Lung (tissue), 12 donors: ENCODE data around the gene ADPRH. TPM values are rescaled to one million over a fixed set of nuclear protein-coding genes. Genes with fewer than 3 reads are reported as not detected.
A peak's percentile ranks its signal among the peaks of the same experiment; 100 is the strongest.

ENCODE experiments used
- ATAC-seq: fragments of 200-7000 bp; cut with Tn5 transposase; one replicate; pipeline ENCODE4 v1.9.1; 2020; ENCODE audit warnings: moderate number of reproducible peaks; ENCODE audit not compliant: insufficient read depth, low FRiP score
- DNase-seq, 3 donors: peaks; one replicate each; pipeline ENCODE4 v3.0.0-alpha.2; 2013 to 2017
- H3K27ac ChIP-seq, 2 donors: one replicate each; pipeline ENCODE4 v1.5.1; 2013; ENCODE audit warnings: mild to moderate bottlenecking in 2 of 2, moderate library complexity in 2 of 2, control low read depth in 1 of 2, inconsistent platforms in 1 of 2, low read depth in 1 of 2, low read length in 1 of 2
- H3K27me3 ChIP-seq, 3 donors: one replicate each; pipeline ENCODE4 v1.5.1; 2013; ENCODE audit warnings: low read length in 2 of 3; ENCODE audit not compliant: control insufficient read depth in 3 of 3, insufficient read depth in 3 of 3
- H3K36me3 ChIP-seq, 4 donors: one replicate each; pipeline ENCODE4 v1.5.1; 2013; ENCODE audit warnings: low read length in 4 of 4, mild to moderate bottlenecking in 1 of 4, moderate library complexity in 1 of 4; ENCODE audit not compliant: control insufficient read depth in 4 of 4, insufficient read depth in 4 of 4
- H3K4me1 ChIP-seq, 5 donors: one replicate each; pipeline ENCODE4 v1.5.1; 2013; ENCODE audit warnings: low read length in 5 of 5, mild to moderate bottlenecking in 2 of 5, moderate library complexity in 1 of 5; ENCODE audit not compliant: control insufficient read depth in 5 of 5, insufficient read depth in 5 of 5
- H3K4me3 ChIP-seq: one replicate; pipeline ENCODE4 v1.5.1; 2013; ENCODE audit warnings: mild to moderate bottlenecking, control low read depth, moderate library complexity
- H3K9ac ChIP-seq, 2 donors: one replicate each; pipeline ENCODE4 v1.5.1; 2013; ENCODE audit warnings: low read length in 2 of 2, control low read depth in 1 of 2; ENCODE audit not compliant: insufficient read depth in 1 of 2
- H3K9me3 ChIP-seq, 4 donors: one replicate each; pipeline ENCODE4 v1.5.1; 2013; ENCODE audit warnings: low read length in 3 of 4, mild to moderate bottlenecking in 1 of 4, moderate library complexity in 1 of 4; ENCODE audit not compliant: control insufficient read depth in 4 of 4, insufficient read depth in 3 of 4
- CTCF ChIP-seq: IDR thresholded peaks from 2 replicates; pipeline ENCODE4 v1.5.1; 2012; ENCODE audit warnings: mild to moderate bottlenecking; ENCODE audit errors: control extremely low read depth, extremely low read depth
- WGBS, 2 donors: extraction: QIAGEN DNeasy Blood & Tissue Kit; methylation state at CpG; one replicate each; pipeline ENCODE4 v1.1.7; 2013; 5-methylcytosine and 5-hydroxymethylcytosine counted together
- polyA plus RNA-seq, 2 donors: library from polyadenylated mRNA; stranded (reverse); fragments of 200-250 nt; gene quantifications; one replicate each; pipeline ENCODE4 v1.2.1, GENCODE V29; 2013
- total RNA-seq, 2 donors: library from RNA; depleted of rRNA in 1 of 2; stranded (reverse); fragments of >200 nt in 1 of 2; gene quantifications; one replicate each; pipeline ENCODE4 v1.2.1, GENCODE V29; 2014 to 2021
- donor health status: control.
- donor health status: control.
- donor health status: Bipolar disorder and iron deficiency.
- donor health status: healthy.
- donor health status: DM: yes; HTN: yes; CAD: no.

ADPRH gene
- total and polyA plus RNA-seq, 4 donors, result 5.4 to 26.3 (median 14.2) TPM

- Histone ChIP-seq H3K9me3 (no peaks in the 10 kb centered on the region), H3K9ac (no peak overlapping the region), H3K27ac (peak overlapping the region; percentile 37 to 73), H3K4me3 (no peak overlapping the region), H3K27me3 (no peaks in the 10 kb centered on the region), H3K4me1 (peaks cover 0 to 10% (median 0%) of the 10 kb centered on the region in 5 donors), H3K36me3 (peaks cover 0 to 4% (median under 1%) of the 10 kb centered on the region in 4 donors)
- TF ChIP-seq CTCF, result no peak
- 21 to 25% methylated on average over 1 of the region's 1 CpG for WGBS, 2 donors
- DNase-seq (no peak), ATAC-seq (no peak)
Measured at GRCh38 chr3:119636249-119636648, 57.0 kb downstream of the ADPRH start.

GRCh38 chr3:119636891-119637611 is 57.8 kb downstream of the ADPRH start:
- Histone ChIP-seq H3K4me3 (no peak overlapping the region), H3K9ac (no peak overlapping the region), H3K4me1 (peaks cover 0 to 10% (median 0%) of the 10 kb centered on the region in 5 donors), H3K27me3 (no peaks in the 10 kb centered on the region), H3K9me3 (peaks cover 0 to 2% (median 0%) of the 10 kb centered on the region in 4 donors), H3K27ac (peak overlapping the region; percentile 15 to 83), H3K36me3 (peaks cover 0 to 9% (median 4%) of the 10 kb centered on the region in 4 donors)
- no peak for TF ChIP-seq CTCF
- WGBS, 2 donors, result 85 to 86% methylated on average over 4 of the region's 4 CpGs
- DNase-seq, result no peak
- ATAC-seq, result no peak

- 41 to 49% methylated on average over 3 of the region's 3 CpGs for WGBS, 2 donors
- peaks cover 0 to 4% (median 0%) of the 10 kb centered on the region in 4 donors for H3K9me3 ChIP-seq
- peaks cover 0 to 15% (median 7%) of the 10 kb centered on the region in 4 donors for H3K36me3 ChIP-seq
- peak overlapping the region; percentile 93 to 95 for H3K27ac ChIP-seq
- no peak for TF ChIP-seq CTCF
- DNase-seq (no peak), ATAC-seq (peak; percentile 66)
- no peaks in the 10 kb centered on the region for H3K27me3 ChIP-seq
- H3K4me3 ChIP-seq, result no peak overlapping the region
- no peak overlapping the region for H3K9ac ChIP-seq
- H3K4me1 ChIP-seq, result peaks cover 0 to 11% (median 2%) of the 10 kb centered on the region in 5 donors
Measured at GRCh38 chr3:119637679-119638477, 58.6 kb downstream of the ADPRH start.

Other genes with a start within 250 kb of the ADPRH start
- 10 to 100 TPM; 45.4 to 51.2 TPM for gene TMEM39A, start 115.9 kb upstream of the ADPRH start, total RNA-seq
- 10 to 100 TPM in 1 of 2 donors, 1 to 10 TPM in 1; 9.3 to 30.3 TPM for gene TMEM39A, start 115.9 kb upstream of the ADPRH start, polyA plus RNA-seq
- 10 to 100 TPM; 15.8 to 17.9 TPM for gene POGLUT1, start 110.5 kb upstream of the ADPRH start, total RNA-seq
- gene POGLUT1, start 110.5 kb upstream of the ADPRH start, polyA plus RNA-seq, result 1 to 10 TPM; 7.9 to 9.4 TPM
- gene TIMMDC1, start 80.9 kb upstream of the ADPRH start, total RNA-seq, result 10 to 100 TPM; 80.0 to 98.9 TPM
- gene TIMMDC1, start 80.9 kb upstream of the ADPRH start, polyA plus RNA-seq, result 10 to 100 TPM; 60.5 to 95.4 TPM
- gene CD80, start 19.9 kb upstream of the ADPRH start, total RNA-seq, result 1 to 10 TPM; 4.8 to 8.6 TPM
- gene CD80, start 19.9 kb upstream of the ADPRH start, polyA plus RNA-seq, result 1 to 10 TPM in 1 of 2 donors, under 1 TPM in 1; 0.89 to 3.6 TPM
- gene PLA1A, start 18.4 kb downstream of the ADPRH start, total RNA-seq, result 1 to 10 TPM; 1.8 to 7.3 TPM
- gene PLA1A, start 18.4 kb downstream of the ADPRH start, polyA plus RNA-seq, result 10 to 100 TPM in 1 of 2 donors, 1 to 10 TPM in 1; 5.9 to 10.3 TPM
- 1 to 10 TPM; 1.9 to 3.0 TPM for gene POPDC2, start 81.1 kb downstream of the ADPRH start, total RNA-seq
- gene POPDC2, start 81.1 kb downstream of the ADPRH start, polyA plus RNA-seq, result 1 to 10 TPM; 1.6 to 2.1 TPM
- gene COX17, start 97.9 kb downstream of the ADPRH start, total RNA-seq, result 10 to 100 TPM; 43.8 to 57.6 TPM
- gene COX17, start 97.9 kb downstream of the ADPRH start, polyA plus RNA-seq, result 100 to 1,000 TPM in 1 of 2 donors, 10 to 100 TPM in 1; 99.1 to 261 TPM
- 10 to 100 TPM; 18.7 to 19.0 TPM for gene CFAP91, start 123.5 kb downstream of the ADPRH start, total RNA-seq
- gene CFAP91, start 123.5 kb downstream of the ADPRH start, polyA plus RNA-seq, result 1 to 10 TPM; 3.4 to 3.6 TPM
- under 1 TPM; 0.23 to 0.55 TPM for gene NR1I2, start 202.6 kb downstream of the ADPRH start, total RNA-seq
- under 1 TPM; 0.08 to 0.21 TPM for gene NR1I2, start 202.6 kb downstream of the ADPRH start, polyA plus RNA-seq